SK-N-SH treated with all-trans-retinoic acid at 6 μM for 48 hours (cell line): ENCODE measurements around the gene TDRD7.

Experiments used
- ARNTL ChIP-seq: fragments of 450-650 bp; formaldehyde crosslinking; IDR thresholded peaks from 2 replicates; pipeline ENCODE4 v1.5.0; 2020; ENCODE audit warnings: low read depth, mild to moderate bottlenecking, moderate library complexity, borderline replicate concordance
- CREB5 ChIP-seq: fragments of 250-450 bp; sonication (Bioruptor Pico); IDR thresholded peaks from 2 replicates; pipeline ENCODE4 v1.5.1; 2020; ENCODE audit warnings: low read depth, mild to moderate bottlenecking, moderate library complexity
- CSDC2 ChIP-seq: fragments of 250-450 bp; sonication (Bioruptor Pico); IDR thresholded peaks from 2 replicates; pipeline ENCODE4 v1.5.0; 2020; ENCODE audit warnings: mild to moderate bottlenecking, moderate library complexity
- ESRRG ChIP-seq: fragments of 250-450 bp; sonication (Bioruptor Pico); IDR thresholded peaks from 2 replicates; pipeline ENCODE4 v1.6.1; 2021; ENCODE audit warnings: mild to moderate bottlenecking
- ISL1 ChIP-seq: fragments of 250-450 bp; sonication (Bioruptor Pico); IDR thresholded peaks from 2 replicates; pipeline ENCODE4 v2.1.2; 2022; ENCODE audit warnings: mild to moderate bottlenecking, moderate library complexity
- RARB ChIP-seq: fragments of 250-450 bp; sonication (Bioruptor Pico); IDR thresholded peaks from 2 replicates; pipeline ENCODE4 v1.8.0; 2021; ENCODE audit warnings: mild to moderate bottlenecking, moderate library complexity
- TOX ChIP-seq: fragments of 250-450 bp; sonication (Bioruptor Pico); IDR thresholded peaks from 2 replicates; pipeline ENCODE4 v1.8.0; 2021; ENCODE audit warnings: mild to moderate bottlenecking, moderate library complexity, borderline replicate concordance
- ZFP3 ChIP-seq: fragments of 250-450 bp; sonication (Bioruptor Pico); IDR thresholded peaks from 2 replicates; pipeline ENCODE4 v1.5.0; 2020; ENCODE audit warnings: mild to moderate bottlenecking, moderate library complexity
- ZFP30 ChIP-seq: fragments of 450-650 bp; formaldehyde crosslinking; IDR thresholded peaks from 2 replicates; pipeline ENCODE4 v1.5.0; 2022; ENCODE audit warnings: mild to moderate bottlenecking, moderate library complexity
- ZNF565 ChIP-seq: fragments of 450-650 bp; formaldehyde crosslinking; conservative IDR thresholded peaks from 2 replicates; pipeline ENCODE4 v1.5.0; 2020; ENCODE audit warnings: low read depth, mild to moderate bottlenecking, moderate library complexity
- ZNF70 ChIP-seq: fragments of 450-650 bp; formaldehyde crosslinking; IDR thresholded peaks from 2 replicates; pipeline ENCODE4 v1.5.0; 2020; ENCODE audit warnings: mild to moderate bottlenecking, moderate library complexity
- TF ChIP-seq, protein P1 (sequence below): fragments of 250-450 bp; sonication (Bioruptor Pico); IDR thresholded peaks from 2 replicates; pipeline ENCODE4 v1.8.0; 2021; ENCODE audit warnings: low read depth, mild to moderate bottlenecking, moderate library complexity, borderline replicate concordance
- TF ChIP-seq, protein P2 (sequence below): fragments of 250-450 bp; sonication (Bioruptor Pico); IDR thresholded peaks from 2 replicates; pipeline ENCODE4 v1.8.0; 2020; ENCODE audit warnings: mild to moderate bottlenecking, moderate library complexity, borderline replicate concordance

GRCh38 chr9:97504381-97505216, 92.7 kb downstream of the TDRD7 start:
- peak; percentile 15; the same call in 1 of the 2 replicates for TF ChIP-seq CSDC2 (CRISPR knock-in tag)
- TF ChIP-seq ZNF565 (CRISPR knock-in tag) = no peak
- TF ChIP-seq TOX (CRISPR knock-in tag) = no peak
- TF ChIP-seq ZFP3 (CRISPR knock-in tag) = peak; percentile 70; the same call in 1 of the 2 replicates
- peak; percentile 85 for TF ChIP-seq CREB5 (CRISPR knock-in tag)
- TF ChIP-seq ARNTL = no peak
- TF ChIP-seq, protein P1, sequence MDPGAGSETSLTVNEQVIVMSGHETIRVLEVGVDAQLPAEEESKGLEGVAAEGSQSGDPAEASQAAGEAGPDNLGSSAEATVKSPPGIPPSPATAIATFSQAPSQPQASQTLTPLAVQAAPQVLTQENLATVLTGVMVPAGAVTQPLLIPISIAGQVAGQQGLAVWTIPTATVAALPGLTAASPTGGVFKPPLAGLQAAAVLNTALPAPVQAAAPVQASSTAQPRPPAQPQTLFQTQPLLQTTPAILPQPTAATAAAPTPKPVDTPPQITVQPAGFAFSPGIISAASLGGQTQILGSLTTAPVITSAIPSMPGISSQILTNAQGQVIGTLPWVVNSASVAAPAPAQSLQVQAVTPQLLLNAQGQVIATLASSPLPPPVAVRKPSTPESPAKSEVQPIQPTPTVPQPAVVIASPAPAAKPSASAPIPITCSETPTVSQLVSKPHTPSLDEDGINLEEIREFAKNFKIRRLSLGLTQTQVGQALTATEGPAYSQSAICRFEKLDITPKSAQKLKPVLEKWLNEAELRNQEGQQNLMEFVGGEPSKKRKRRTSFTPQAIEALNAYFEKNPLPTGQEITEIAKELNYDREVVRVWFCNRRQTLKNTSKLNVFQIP (CRISPR knock-in tag) = no peak
- peak; percentile 97 for TF ChIP-seq ISL1 (CRISPR knock-in tag)
- TF ChIP-seq, protein P2, sequence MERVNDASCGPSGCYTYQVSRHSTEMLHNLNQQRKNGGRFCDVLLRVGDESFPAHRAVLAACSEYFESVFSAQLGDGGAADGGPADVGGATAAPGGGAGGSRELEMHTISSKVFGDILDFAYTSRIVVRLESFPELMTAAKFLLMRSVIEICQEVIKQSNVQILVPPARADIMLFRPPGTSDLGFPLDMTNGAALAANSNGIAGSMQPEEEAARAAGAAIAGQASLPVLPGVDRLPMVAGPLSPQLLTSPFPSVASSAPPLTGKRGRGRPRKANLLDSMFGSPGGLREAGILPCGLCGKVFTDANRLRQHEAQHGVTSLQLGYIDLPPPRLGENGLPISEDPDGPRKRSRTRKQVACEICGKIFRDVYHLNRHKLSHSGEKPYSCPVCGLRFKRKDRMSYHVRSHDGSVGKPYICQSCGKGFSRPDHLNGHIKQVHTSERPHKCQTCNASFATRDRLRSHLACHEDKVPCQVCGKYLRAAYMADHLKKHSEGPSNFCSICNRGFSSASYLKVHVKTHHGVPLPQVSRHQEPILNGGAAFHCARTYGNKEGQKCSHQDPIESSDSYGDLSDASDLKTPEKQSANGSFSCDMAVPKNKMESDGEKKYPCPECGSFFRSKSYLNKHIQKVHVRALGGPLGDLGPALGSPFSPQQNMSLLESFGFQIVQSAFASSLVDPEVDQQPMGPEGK (CRISPR knock-in tag) = no peak
- TF ChIP-seq ZNF70 (CRISPR knock-in tag) = no peak
- no peak for TF ChIP-seq RARB
- no peak; the same call in 1 of the 2 replicates for TF ChIP-seq ZFP30 (CRISPR knock-in tag)
- TF ChIP-seq ESRRG (CRISPR knock-in tag) = peak; percentile 83
